ENCODE data around the gene FBXW5.

Gene FBXW5

GRCh38 chr9:136979769-136980587 lies 35.4 kb upstream of the FBXW5 start:
- no peak overlapping the region for H3K9ac ChIP-seq (ENCODE audit: insufficient read length)
- DNase-seq (ENCODE audit: low read depth, low spot score) = no peak
- TF ChIP-seq EZH2 (IDR thresholded peaks at IDR 0.05) (no peak), FOXP2 (optimal IDR thresholded peaks at IDR 0.05; ENCODE audit: control extremely low read depth, extremely low read length, insufficient read depth) (no peak), POLR2AphosphoS5 (IDR thresholded peaks at IDR 0.05; ENCODE audit: borderline replicate concordance, low read depth, low read length) (no peak)

DNA sequence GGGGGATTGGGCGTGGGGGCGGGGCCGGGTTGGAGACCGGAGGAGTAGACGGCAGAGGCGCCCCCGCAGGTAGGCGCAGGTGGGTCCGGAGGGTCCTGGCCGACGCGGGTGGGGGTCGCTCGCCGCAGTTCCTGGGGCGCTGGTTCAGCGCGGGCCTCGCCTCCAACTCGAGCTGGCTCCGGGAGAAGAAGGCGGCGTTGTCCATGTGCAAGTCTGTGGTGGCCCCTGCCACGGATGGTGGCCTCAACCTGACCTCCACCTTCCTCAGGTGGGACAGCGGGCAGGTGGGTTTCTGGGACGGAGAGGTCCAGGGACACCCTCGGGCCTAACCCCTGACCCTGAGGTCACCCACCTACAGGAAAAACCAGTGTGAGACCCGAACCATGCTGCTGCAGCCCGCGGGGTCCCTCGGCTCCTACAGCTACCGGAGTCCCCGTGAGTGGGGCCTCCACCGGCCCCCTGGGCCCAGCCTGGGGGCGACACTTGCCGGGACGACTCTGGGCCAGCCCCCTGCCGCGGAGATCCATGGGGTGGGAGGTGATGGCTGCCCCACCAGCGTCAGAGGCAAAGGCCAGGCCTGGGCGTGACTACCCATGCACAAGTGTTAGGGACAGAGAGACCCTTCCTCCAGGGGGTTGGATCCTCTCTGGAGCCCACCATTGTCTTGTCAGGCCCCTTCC lies 34.5 kb upstream of the FBXW5 start:
- Histone ChIP-seq H3K27ac (peak overlapping the region; percentile 62; the same call in 1 of the 2 replicates), H3K9ac (ENCODE audit: insufficient read length) (no peak overlapping the region), H3K36me3 (ENCODE audit: insufficient read depth, low read length) (no peaks in the 10 kb centered on the region), H3K9me3 (ENCODE audit: low read depth, low read length) (no peaks in the 10 kb centered on the region), H3K4me3 (no peak overlapping the region)
- TF ChIP-seq EZH2 (IDR thresholded peaks at IDR 0.05) = no peak
- TF ChIP-seq FOXP2 (optimal IDR thresholded peaks at IDR 0.05; ENCODE audit: control extremely low read depth, extremely low read length, insufficient read depth) = no peak
- TF ChIP-seq POLR2AphosphoS5 (IDR thresholded peaks at IDR 0.05; ENCODE audit: borderline replicate concordance, low read depth, low read length) = no peak
- DNase-seq (ENCODE audit: low read depth, low spot score) = no peak

More at GRCh38 chr9:136979769-136980587, 35.4 kb upstream of the FBXW5 start:
- no peak overlapping the region for H3K4me3 ChIP-seq
- H3K27ac ChIP-seq = peak overlapping the region; percentile 62; the same call in 1 of the 2 replicates
- no peaks in the 10 kb centered on the region for H3K36me3 ChIP-seq (ENCODE audit: insufficient read depth, low read length)
- no peaks in the 10 kb centered on the region for H3K9me3 ChIP-seq (ENCODE audit: low read depth, low read length)

DNA sequence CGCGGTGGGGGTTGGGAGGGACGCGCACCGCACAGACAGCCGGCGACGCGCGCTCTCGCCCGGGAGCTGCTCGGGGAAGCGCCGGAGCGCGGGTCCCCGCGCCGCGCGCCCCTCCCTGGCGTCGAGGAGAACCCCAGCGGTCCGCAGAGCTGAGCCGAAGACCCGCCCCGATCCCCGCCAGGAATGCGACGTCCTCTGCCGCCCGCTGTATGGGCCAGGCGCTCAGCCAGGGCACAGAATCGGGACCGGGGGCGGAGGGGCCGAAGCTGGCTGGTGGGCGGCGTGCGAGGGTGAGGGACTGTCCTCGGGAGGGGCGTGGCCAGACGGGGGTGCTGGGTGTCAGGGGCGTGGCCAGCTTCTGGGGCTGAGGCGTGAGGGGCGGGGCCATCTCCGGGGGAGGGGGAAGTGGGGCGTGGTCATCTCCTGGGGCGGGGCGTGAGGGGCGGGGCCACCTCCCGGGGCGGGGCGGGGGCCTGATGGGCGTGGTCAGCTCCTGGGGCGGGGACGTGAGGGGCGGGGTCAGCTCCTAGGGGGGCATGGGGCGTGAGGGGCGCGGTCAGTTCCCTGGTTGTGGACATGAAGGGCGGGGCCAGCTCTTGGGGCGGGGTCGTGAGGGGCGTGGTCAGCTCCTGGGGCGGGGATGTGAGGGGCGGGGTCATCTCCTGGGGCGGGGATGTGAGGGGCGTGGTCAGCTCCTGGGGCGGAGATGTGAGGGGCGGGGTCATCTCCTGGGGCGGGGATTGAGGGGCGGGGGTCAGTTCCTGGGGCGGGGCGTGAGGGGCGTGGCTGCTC lies 33.7 kb upstream of the FBXW5 start:
- Histone ChIP-seq H3K27ac (no peak overlapping the region), H3K36me3 (ENCODE audit: insufficient read depth, low read length) (no peaks in the 10 kb centered on the region), H3K4me3 (peak overlapping the region; percentile 83), H3K9me3 (ENCODE audit: low read depth, low read length) (no peaks in the 10 kb centered on the region), H3K9ac (ENCODE audit: insufficient read length) (peak overlapping the region; percentile 26)
- TF ChIP-seq FOXP2 (optimal IDR thresholded peaks at IDR 0.05; ENCODE audit: control extremely low read depth, extremely low read length, insufficient read depth) (no peak), POLR2AphosphoS5 (IDR thresholded peaks at IDR 0.05; ENCODE audit: borderline replicate concordance, low read depth, low read length) (no peak; the same call in 1 of the 2 replicates)
- DNase-seq (ENCODE audit: low read depth, low spot score) = no peak

GRCh38 chr9:136977649-136978072 lies 33.1 kb upstream of the FBXW5 start:
- Histone ChIP-seq H3K9ac (ENCODE audit: insufficient read length) (peak overlapping the region; percentile 26), H3K36me3 (ENCODE audit: insufficient read depth, low read length) (no peaks in the 10 kb centered on the region), H3K9me3 (ENCODE audit: low read depth, low read length) (no peaks in the 10 kb centered on the region), H3K27ac (no peak overlapping the region), H3K4me3 (peak overlapping the region; percentile 83)
- TF ChIP-seq POLR2AphosphoS5 (IDR thresholded peaks at IDR 0.05; ENCODE audit: borderline replicate concordance, low read depth, low read length) (no peak), EZH2 (IDR thresholded peaks at IDR 0.05) (no peak), FOXP2 (optimal IDR thresholded peaks at IDR 0.05; ENCODE audit: control extremely low read depth, extremely low read length, insufficient read depth) (no peak)
- no peak for DNase-seq (ENCODE audit: low read depth, low spot score)

DNA sequence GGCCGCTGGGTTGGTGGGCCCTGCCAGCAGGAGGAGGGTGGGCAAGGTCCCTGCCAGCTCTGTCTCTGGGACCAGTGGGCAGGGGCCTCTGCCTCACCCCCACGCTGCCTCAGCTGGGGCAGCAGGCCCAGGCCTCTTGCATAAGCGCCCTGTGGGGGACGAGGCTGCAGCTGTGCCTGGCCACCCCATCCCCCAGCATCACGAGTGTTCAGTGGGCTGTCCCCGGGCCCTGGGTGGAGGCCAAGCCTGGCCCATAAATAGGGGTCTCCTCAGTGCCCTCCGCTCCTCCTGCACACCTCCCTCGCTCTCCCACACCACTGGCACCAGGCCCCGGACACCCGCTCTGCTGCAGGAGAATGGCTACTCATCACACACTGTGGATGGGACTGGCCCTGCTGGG lies 32.7 kb upstream of the FBXW5 start, which contains the start of gene PTGDS:
Gene PTGDS (plus strand): TSS at position 282 of the 400 bp plus-strand sequence. CDS start 75 bp downstream, at position 357.
- H3K36me3 ChIP-seq (ENCODE audit: insufficient read depth, low read length) = no peaks in the 10 kb centered on the region
- no peak for DNase-seq (ENCODE audit: low read depth, low spot score)
- H3K9ac ChIP-seq (ENCODE audit: insufficient read length) = peak within 1 kb of the TSS; percentile 26
- H3K9me3 ChIP-seq (ENCODE audit: low read depth, low read length) = no peaks in the 10 kb centered on the region
- peak within 1 kb of the TSS; percentile 83 for H3K4me3 ChIP-seq
- H3K27ac ChIP-seq = no peak within 1 kb of the TSS
- no peak for TF ChIP-seq FOXP2 (optimal IDR thresholded peaks at IDR 0.05; ENCODE audit: control extremely low read depth, extremely low read length, insufficient read depth)
- no peak for TF ChIP-seq EZH2 (IDR thresholded peaks at IDR 0.05)
- no peak for TF ChIP-seq POLR2AphosphoS5 (IDR thresholded peaks at IDR 0.05; ENCODE audit: borderline replicate concordance, low read depth, low read length)

- TF ChIP-seq POLR2AphosphoS5 (IDR thresholded peaks at IDR 0.05; ENCODE audit: borderline replicate concordance, low read depth, low read length) = no peak
- no peak for TF ChIP-seq EZH2 (IDR thresholded peaks at IDR 0.05)
- no peak for TF ChIP-seq FOXP2 (optimal IDR thresholded peaks at IDR 0.05; ENCODE audit: control extremely low read depth, extremely low read length, insufficient read depth)
- H3K36me3 ChIP-seq (ENCODE audit: insufficient read depth, low read length) = no peaks in the 10 kb centered on the region
- no peak overlapping the region for H3K9ac ChIP-seq (ENCODE audit: insufficient read length)
- no peak overlapping the region for H3K27ac ChIP-seq
- no peaks in the 10 kb centered on the region for H3K9me3 ChIP-seq (ENCODE audit: low read depth, low read length)
- no peak for DNase-seq (ENCODE audit: low read depth, low spot score)
- no peak overlapping the region for H3K4me3 ChIP-seq
Measured at GRCh38 chr9:136975644-136976043, 31.1 kb upstream of the FBXW5 start.

DNA sequence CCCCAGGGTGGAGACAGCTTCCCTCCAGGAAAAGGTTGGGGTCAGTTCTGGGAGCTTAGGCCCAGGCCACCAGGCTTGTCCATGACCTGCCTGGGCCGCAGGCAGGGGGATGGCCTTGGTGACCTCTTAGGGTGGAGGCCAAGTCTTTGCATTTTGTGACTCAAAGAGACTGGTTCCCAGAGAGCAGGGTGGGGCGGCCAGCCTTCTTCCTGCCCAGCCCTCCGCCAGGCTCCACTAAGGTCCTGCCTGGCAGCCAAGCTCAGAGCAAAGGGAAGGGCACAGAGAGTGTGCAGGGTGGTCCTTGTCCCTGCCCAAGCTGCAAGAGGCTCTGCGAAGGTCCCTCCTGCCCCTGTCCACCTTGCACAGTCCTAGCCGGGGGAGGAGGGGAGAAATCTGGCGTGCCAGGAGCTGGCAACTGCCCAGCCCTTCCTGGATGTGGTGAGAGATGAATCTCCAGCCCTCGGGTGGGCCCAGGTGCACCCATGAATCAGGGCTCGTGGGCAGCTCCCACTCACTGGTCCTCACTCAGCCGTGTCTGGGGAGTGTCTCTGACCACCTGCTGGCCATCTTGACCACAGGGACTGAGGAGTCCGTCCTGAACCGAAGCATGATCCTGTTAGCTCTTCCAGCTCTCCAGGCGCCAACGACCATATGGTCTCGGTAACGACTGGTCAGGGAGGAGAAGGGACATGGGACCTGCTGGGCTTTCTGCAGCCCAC lies 30.4 kb upstream of the FBXW5 start:
- TF ChIP-seq POLR2AphosphoS5 (IDR thresholded peaks at IDR 0.05; ENCODE audit: borderline replicate concordance, low read depth, low read length) (no peak), FOXP2 (optimal IDR thresholded peaks at IDR 0.05; ENCODE audit: control extremely low read depth, extremely low read length, insufficient read depth) (no peak), EZH2 (IDR thresholded peaks at IDR 0.05) (no peak)
- H3K36me3 ChIP-seq (ENCODE audit: insufficient read depth, low read length) = no peaks in the 10 kb centered on the region
- H3K9ac ChIP-seq (ENCODE audit: insufficient read length) = no peak overlapping the region
- H3K4me3 ChIP-seq = no peak overlapping the region
- DNase-seq (ENCODE audit: low read depth, low spot score) = no peak
- no peaks in the 10 kb centered on the region for H3K9me3 ChIP-seq (ENCODE audit: low read depth, low read length)
- no peak overlapping the region for H3K27ac ChIP-seq

Data from SK-N-MC (cell line).